Measurements from ENCODE around the gene LRRC8E.

The LRRC8E gene

GRCh38 chr19:7900931-7901330, 12.6 kb downstream of the LRRC8E start:
- peaks cover 14 to 22% of the 10 kb centered on the region in 2 donors for H3K4me1 ChIP-seq (ENCODE audit: control insufficient read depth in 1 of 2, insufficient read depth in 2 of 2, low read length in 2 of 2)

GRCh38 chr19:7901337-7901736, 13.0 kb downstream of the LRRC8E start:
- H3K4me1 ChIP-seq (ENCODE audit: control insufficient read depth in 1 of 2, insufficient read depth in 2 of 2, low read length in 2 of 2): peaks cover 14 to 22% of the 10 kb centered on the region in 2 donors
- H3K27me3 ChIP-seq (ENCODE audit: control insufficient read depth in 1 of 2, insufficient read depth in 2 of 2, low read length in 2 of 2): no peaks in the 10 kb centered on the region
- H3K36me3 ChIP-seq (ENCODE audit: control insufficient read depth in 1 of 2, insufficient read depth in 2 of 2, low read length in 2 of 2): no peaks in the 10 kb centered on the region
- H3K27ac ChIP-seq (ENCODE audit: low read depth, low read length): no peak overlapping the region
- no peak overlapping the region for H3K4me3 ChIP-seq (ENCODE audit: low read depth in 1 of 2, low read length in 2 of 2)
- no peak overlapping the region for H3K9ac ChIP-seq (ENCODE audit: low read depth in 1 of 2, low read length in 2 of 2)
- H3K9me3 ChIP-seq (ENCODE audit: control insufficient read depth in 1 of 2, low read length in 2 of 2): no peaks in the 10 kb centered on the region

More at GRCh38 chr19:7900931-7901330, 12.6 kb downstream of the LRRC8E start:
- no peak overlapping the region for H3K4me3 ChIP-seq (ENCODE audit: low read depth in 1 of 2, low read length in 2 of 2)
- H3K27ac ChIP-seq (ENCODE audit: low read depth, low read length): no peak overlapping the region
- no peaks in the 10 kb centered on the region for H3K9me3 ChIP-seq (ENCODE audit: control insufficient read depth in 1 of 2, low read length in 2 of 2)
- H3K9ac ChIP-seq (ENCODE audit: low read depth in 1 of 2, low read length in 2 of 2): no peak overlapping the region
- no peaks in the 10 kb centered on the region for H3K27me3 ChIP-seq (ENCODE audit: control insufficient read depth in 1 of 2, insufficient read depth in 2 of 2, low read length in 2 of 2)
- H3K36me3 ChIP-seq (ENCODE audit: control insufficient read depth in 1 of 2, insufficient read depth in 2 of 2, low read length in 2 of 2): no peaks in the 10 kb centered on the region

- Histone ChIP-seq H3K4me1 (ENCODE audit: control insufficient read depth in 1 of 2, insufficient read depth in 2 of 2, low read length in 2 of 2) (peaks cover 14 to 22% of the 10 kb centered on the region in 2 donors), H3K4me3 (ENCODE audit: low read depth in 1 of 2, low read length in 2 of 2) (peak overlapping the region; percentile 83 to 93), H3K27ac (ENCODE audit: low read depth, low read length) (peak overlapping the region; percentile 71), H3K9me3 (ENCODE audit: control insufficient read depth in 1 of 2, low read length in 2 of 2) (no peaks in the 10 kb centered on the region), H3K36me3 (ENCODE audit: control insufficient read depth in 1 of 2, insufficient read depth in 2 of 2, low read length in 2 of 2) (peaks cover 0 to 5% of the 10 kb centered on the region in 2 donors), H3K9ac (ENCODE audit: low read depth in 1 of 2, low read length in 2 of 2) (peak overlapping the region; percentile 74 to 97), H3K27me3 (ENCODE audit: control insufficient read depth in 1 of 2, insufficient read depth in 2 of 2, low read length in 2 of 2) (no peaks in the 10 kb centered on the region)
Observed at GRCh38 chr19:7902796-7903243, 14.5 kb downstream of the LRRC8E start.

- Histone ChIP-seq H3K4me3 (ENCODE audit: low read depth in 1 of 2, low read length in 2 of 2) (peak within 1 kb of the TSS; percentile 83 to 93), H3K9me3 (ENCODE audit: control insufficient read depth in 1 of 2, low read length in 2 of 2) (no peaks in the 10 kb centered on the region), H3K27ac (ENCODE audit: low read depth, low read length) (peak within 1 kb of the TSS; percentile 71), H3K36me3 (ENCODE audit: control insufficient read depth in 1 of 2, insufficient read depth in 2 of 2, low read length in 2 of 2) (peaks cover 0 to 5% of the 10 kb centered on the region in 2 donors), H3K4me1 (ENCODE audit: control insufficient read depth in 1 of 2, insufficient read depth in 2 of 2, low read length in 2 of 2) (peaks cover 14 to 22% of the 10 kb centered on the region in 2 donors), H3K9ac (ENCODE audit: low read depth in 1 of 2, low read length in 2 of 2) (peak within 1 kb of the TSS; percentile 93 to 97), H3K27me3 (ENCODE audit: control insufficient read depth in 1 of 2, insufficient read depth in 2 of 2, low read length in 2 of 2) (no peaks in the 10 kb centered on the region)
Observed at GRCh38 chr19:7903244-7904073, 15.1 kb downstream of the LRRC8E start, which contains the start of gene MAP2K7. TSS of gene MAP2K7 (plus strand) at chr19:7903877. CDS start at chr19:7903945, 68 bp downstream.

GRCh38 chr19:7904074-7905020, 16.0 kb downstream of the LRRC8E start:
- peaks cover 0 to 9% of the 10 kb centered on the region in 2 donors for H3K36me3 ChIP-seq (ENCODE audit: control insufficient read depth in 1 of 2, insufficient read depth in 2 of 2, low read length in 2 of 2)
- no peaks in the 10 kb centered on the region for H3K9me3 ChIP-seq (ENCODE audit: control insufficient read depth in 1 of 2, low read length in 2 of 2)
- peaks cover 14 to 22% of the 10 kb centered on the region in 2 donors for H3K4me1 ChIP-seq (ENCODE audit: control insufficient read depth in 1 of 2, insufficient read depth in 2 of 2, low read length in 2 of 2)
- peak overlapping the region; percentile 89 to 93 for H3K9ac ChIP-seq (ENCODE audit: low read depth in 1 of 2, low read length in 2 of 2)
- H3K27ac ChIP-seq (ENCODE audit: low read depth, low read length): peak overlapping the region; percentile 30
- H3K27me3 ChIP-seq (ENCODE audit: control insufficient read depth in 1 of 2, insufficient read depth in 2 of 2, low read length in 2 of 2): no peaks in the 10 kb centered on the region
- peak overlapping the region; percentile 74 to 93 for H3K4me3 ChIP-seq (ENCODE audit: low read depth in 1 of 2, low read length in 2 of 2)

GRCh38 chr19:7905268-7905667, 17.0 kb downstream of the LRRC8E start:
- no peaks in the 10 kb centered on the region for H3K27me3 ChIP-seq (ENCODE audit: control insufficient read depth in 1 of 2, insufficient read depth in 2 of 2, low read length in 2 of 2)
- peak overlapping the region; percentile 74 to 93 for H3K4me3 ChIP-seq (ENCODE audit: low read depth in 1 of 2, low read length in 2 of 2)
- peaks cover 14 to 22% of the 10 kb centered on the region in 2 donors for H3K4me1 ChIP-seq (ENCODE audit: control insufficient read depth in 1 of 2, insufficient read depth in 2 of 2, low read length in 2 of 2)
- peaks cover 0 to 16% of the 10 kb centered on the region in 2 donors for H3K36me3 ChIP-seq (ENCODE audit: control insufficient read depth in 1 of 2, insufficient read depth in 2 of 2, low read length in 2 of 2)
- H3K9me3 ChIP-seq (ENCODE audit: control insufficient read depth in 1 of 2, low read length in 2 of 2): no peaks in the 10 kb centered on the region
- H3K9ac ChIP-seq (ENCODE audit: low read depth in 1 of 2, low read length in 2 of 2): peak overlapping the region in 1 of 2 donors; percentile 93
- no peak overlapping the region for H3K27ac ChIP-seq (ENCODE audit: low read depth, low read length)

GRCh38 chr19:7905859-7906258, 17.5 kb downstream of the LRRC8E start:
- Histone ChIP-seq H3K36me3 (ENCODE audit: control insufficient read depth in 1 of 2, insufficient read depth in 2 of 2, low read length in 2 of 2) (peaks cover 4 to 22% of the 10 kb centered on the region in 2 donors), H3K9ac (ENCODE audit: low read depth in 1 of 2, low read length in 2 of 2) (no peak overlapping the region), H3K27ac (ENCODE audit: low read depth, low read length) (no peak overlapping the region), H3K4me3 (ENCODE audit: low read depth in 1 of 2, low read length in 2 of 2) (no peak overlapping the region), H3K9me3 (ENCODE audit: control insufficient read depth in 1 of 2, low read length in 2 of 2) (no peaks in the 10 kb centered on the region), H3K4me1 (ENCODE audit: control insufficient read depth in 1 of 2, insufficient read depth in 2 of 2, low read length in 2 of 2) (peaks cover 14 to 22% of the 10 kb centered on the region in 2 donors), H3K27me3 (ENCODE audit: control insufficient read depth in 1 of 2, insufficient read depth in 2 of 2, low read length in 2 of 2) (no peaks in the 10 kb centered on the region)

GRCh38 chr19:7907122-7907521, 18.8 kb downstream of the LRRC8E start:
- Histone ChIP-seq H3K9ac (ENCODE audit: low read depth in 1 of 2, low read length in 2 of 2) (no peak overlapping the region), H3K9me3 (ENCODE audit: control insufficient read depth in 1 of 2, low read length in 2 of 2) (no peaks in the 10 kb centered on the region), H3K36me3 (ENCODE audit: control insufficient read depth in 1 of 2, insufficient read depth in 2 of 2, low read length in 2 of 2) (peaks cover 9 to 34% of the 10 kb centered on the region in 2 donors), H3K4me3 (ENCODE audit: low read depth in 1 of 2, low read length in 2 of 2) (no peak overlapping the region), H3K27me3 (ENCODE audit: control insufficient read depth in 1 of 2, insufficient read depth in 2 of 2, low read length in 2 of 2) (no peaks in the 10 kb centered on the region), H3K27ac (ENCODE audit: low read depth, low read length) (no peak overlapping the region), H3K4me1 (ENCODE audit: control insufficient read depth in 1 of 2, insufficient read depth in 2 of 2, low read length in 2 of 2) (peaks cover 14 to 22% of the 10 kb centered on the region in 2 donors)

- H3K4me1 ChIP-seq (ENCODE audit: control insufficient read depth in 1 of 2, insufficient read depth in 2 of 2, low read length in 2 of 2): peaks cover 12 to 21% of the 10 kb centered on the region in 2 donors
- H3K4me3 ChIP-seq (ENCODE audit: low read depth in 1 of 2, low read length in 2 of 2): no peak overlapping the region
- H3K9ac ChIP-seq (ENCODE audit: low read depth in 1 of 2, low read length in 2 of 2): no peak overlapping the region
- H3K36me3 ChIP-seq (ENCODE audit: control insufficient read depth in 1 of 2, insufficient read depth in 2 of 2, low read length in 2 of 2): peaks cover 9 to 37% of the 10 kb centered on the region in 2 donors
- no peaks in the 10 kb centered on the region for H3K9me3 ChIP-seq (ENCODE audit: control insufficient read depth in 1 of 2, low read length in 2 of 2)
- H3K27ac ChIP-seq (ENCODE audit: low read depth, low read length): no peak overlapping the region
- H3K27me3 ChIP-seq (ENCODE audit: control insufficient read depth in 1 of 2, insufficient read depth in 2 of 2, low read length in 2 of 2): no peaks in the 10 kb centered on the region
Observed at GRCh38 chr19:7907544-7907943, 19.2 kb downstream of the LRRC8E start.

Measured in duodenal mucosa (tissue), 2 donors.